Endothelial cell of umbilical vein (primary cell): ENCODE measurements around the gene GNB1L. TPM values are rescaled to one million over a fixed set of nuclear protein-coding genes. Genes with fewer than 3 reads are reported as not detected.

Experiments used
- BruUV-seq: library from RNA; stranded (reverse); fragments of 400-500 nt; replicated peaks from 2 replicates; lab custom pipeline; 2021; lab: Mats Ljungman, UMichigan
- CTCF ChIA-PET: fragments of 300-600, 350-600 bp; sonication (Branson Sonifier 250); formaldehyde crosslinking; loops from one replicate; lab custom pipeline; 2021; ENCODE audit warnings: antibody characterized with exemption, inconsistent platforms; lab: Charles Lee
- POLR2A ChIA-PET: fragments of 300-600, 350-600 bp; sonication (Branson Sonifier 250); formaldehyde crosslinking; loops from one replicate; lab custom pipeline; 2021; ENCODE audit warnings: antibody characterized with exemption, inconsistent platforms; lab: Charles Lee
- DNase-seq: peaks from one replicate; pipeline ENCODE4 v3.0.0-alpha.2; 2011; ENCODE audit warnings: low read depth, low spot score
- FAIRE-seq: peaks from 2 replicates; lab custom pipeline; 2011; peaks lifted over from hg19 to GRCh38; lab: Jason Lieb, UNC
- H2AFZ ChIP-seq: 2 replicates; pipeline ENCODE4 v1.6.0; 2012; ENCODE audit warnings: low read depth, low read length, control low read depth, inconsistent platforms
- H3K27ac ChIP-seq: 2 replicates; pipeline ENCODE4 v1.5.1; 2011; ENCODE audit warnings: low read depth, mild to moderate bottlenecking, control low read depth, low read length, moderate library complexity; ENCODE audit not compliant: insufficient read depth
- H3K27me3 ChIP-seq, 2 experiments: 2 replicates each; pipeline versions ENCODE4 v1.6.0 to v1.6.1; 2011; ENCODE audit warnings: low read length in 2 of 2, mixed read lengths in 1 of 2; ENCODE audit not compliant: control insufficient read depth in 2 of 2, insufficient read depth in 2 of 2
- H3K36me3 ChIP-seq, 2 experiments: 2 replicates in 1 of 2; 3 replicates in 1 of 2; pipeline ENCODE4 v1.5.1; 2011; ENCODE audit warnings: low read length in 2 of 2, mild to moderate bottlenecking in 1 of 2, moderate library complexity in 1 of 2; ENCODE audit not compliant: control insufficient read depth in 2 of 2, insufficient read depth in 2 of 2; ENCODE audit errors: extremely low read depth in 1 of 2
- H3K4me1 ChIP-seq: 3 replicates; pipeline ENCODE4 v1.5.1; 2011; ENCODE audit warnings: mild to moderate bottlenecking, low read length; ENCODE audit not compliant: control insufficient read depth, insufficient read depth; ENCODE audit errors: extremely low read depth
- H3K4me2 ChIP-seq: 2 replicates; pipeline ENCODE4 v1.6.1; 2011; ENCODE audit warnings: low read length, control low read depth, mixed read lengths; ENCODE audit not compliant: insufficient read depth
- H3K4me3 ChIP-seq, 3 experiments: fragments of 200-600 bp in 1 of 3; sonication (generic), shearing (Covaris generic) in 1 of 3; replicated peaks in 1 of 3; 2 replicates each; pipeline ENCODE4 v1.5.1; 2011 to 2016; ENCODE audit warnings: control low read depth in 3 of 3, low read length in 3 of 3, mild to moderate bottlenecking in 2 of 3, inconsistent platforms in 1 of 3, low read depth in 1 of 3, moderate library complexity in 1 of 3; ENCODE audit not compliant: insufficient read depth in 1 of 3
- H3K79me2 ChIP-seq: 2 replicates; pipeline ENCODE4 v1.6.0; 2012; ENCODE audit warnings: low read length, inconsistent platforms; ENCODE audit not compliant: control insufficient read depth, insufficient read depth
- H3K9ac ChIP-seq: replicated peaks from 2 replicates; pipeline ENCODE3; 2011; ENCODE audit warnings: low read length, control low read depth; ENCODE audit not compliant: insufficient read depth; ENCODE audit errors: extremely low read depth
- H3K9me1 ChIP-seq: replicated peaks from 3 replicates; pipeline ENCODE4 v1.6.0; 2011; ENCODE audit warnings: mild to moderate bottlenecking, low read length; ENCODE audit not compliant: control insufficient read depth, insufficient read depth; ENCODE audit errors: extremely low read depth
- H3K9me3 ChIP-seq: replicated peaks from 2 replicates; pipeline ENCODE4 v1.5.1; 2012; ENCODE audit warnings: low read length, inconsistent platforms; ENCODE audit not compliant: control insufficient read depth, insufficient read depth
- H4K20me1 ChIP-seq: replicated peaks from 2 replicates; pipeline ENCODE3; 2011; ENCODE audit warnings: mild to moderate bottlenecking, low read length; ENCODE audit not compliant: control insufficient read depth, insufficient read depth; ENCODE audit errors: extremely low read depth
- EZH2 ChIP-seq: IDR thresholded peaks from 2 replicates; pipeline ENCODE4 v1.6.1; 2012; ENCODE audit warnings: borderline replicate concordance, low read depth, mild to moderate bottlenecking, moderate library complexity, low read length, inconsistent platforms; ENCODE audit not compliant: severe bottlenecking
- FOS ChIP-seq: IDR thresholded peaks from 2 replicates; pipeline ENCODE4 v1.6.1; 2011; ENCODE audit warnings: mild to moderate bottlenecking, low read length, moderate library complexity, borderline replicate concordance; ENCODE audit not compliant: insufficient read depth
- GATA2 ChIP-seq: IDR thresholded peaks from 2 replicates; pipeline ENCODE4 v1.7.0; 2011; ENCODE audit warnings: low read depth, mild to moderate bottlenecking, moderate library complexity, mixed read lengths, low read length; ENCODE audit not compliant: insufficient read length, insufficient read depth
- JUN ChIP-seq: IDR thresholded peaks from 2 replicates; pipeline ENCODE4 v1.6.1; 2011; ENCODE audit warnings: borderline replicate concordance, low read depth; ENCODE audit not compliant: insufficient read length, insufficient read depth
- MYC ChIP-seq: IDR thresholded peaks from one replicate; pipeline ENCODE4 v1.6.1; 2011; ENCODE audit warnings: mild to moderate bottlenecking, low read depth, low read length
- POLR2A ChIP-seq: IDR thresholded peaks from 2 replicates; pipeline ENCODE4 v1.6.1; 2012; ENCODE audit warnings: low read depth, mild to moderate bottlenecking, control low read depth, low read length
- POLR2AphosphoS5 ChIP-seq: IDR thresholded peaks from 2 replicates; pipeline ENCODE4 v1.6.1; 2012; ENCODE audit warnings: low read depth, mild to moderate bottlenecking, control low read depth, low read length, moderate library complexity; ENCODE audit not compliant: insufficient read depth
- dilution Hi-C: fragments of 300-500 bp; cut with MboI; formaldehyde crosslinking; loops from one replicate; pipeline ENCODE4 v1.15.0; 2019; ENCODE audit warnings: low sequenced_read_pairs; ENCODE audit not compliant: extremely low pct_ligation_motif_present
- intact Hi-C: fragments of 100-400 bp; cut with micrococcal nuclease; formaldehyde crosslinking; loops from one replicate; pipeline ENCODE4 v1.10.0; 2022
- polyA plus RNA-seq, 4 experiments: library from polyadenylated mRNA; depleted of rRNA in 3 of 4; stranded (reverse) in 3 of 4; unstranded in 1 of 4; fragments of >200 nt; gene quantifications; 2 replicates each; pipeline versions ENCODE4 v1.2.1 to v1.2.3, GENCODE V29; 2011 to 2012; ENCODE audit warnings: missing spikeins in 1 of 4
- total RNA-seq: library from RNA; stranded (reverse); gene quantifications from 2 replicates; pipeline ENCODE4 v1.2.3, GENCODE V29; 2021
- TF ChIP-seq, protein P1 (sequence below): IDR thresholded peaks from 2 replicates; pipeline ENCODE4 v1.6.1; 2011; ENCODE audit not compliant: insufficient read depth, insufficient read length
- TF ChIP-seq, protein P2 (sequence below), 2 donors: IDR thresholded peaks; 1 replicate in 1 of 2; 2 replicates in 1 of 2; pipeline ENCODE4 v1.5.1; 2011; ENCODE audit warnings: low read length in 2 of 2, mild to moderate bottlenecking in 2 of 2, moderate library complexity in 2 of 2, control low read depth in 1 of 2, inconsistent platforms in 1 of 2, low read depth in 1 of 2; ENCODE audit not compliant: insufficient read depth in 1 of 2; ENCODE audit errors: extremely low read depth in 1 of 2

GNB1L gene
- total and polyA plus RNA-seq, 2 donors (not counting 3 experiments of a cell fraction or from before 2014, with no cell fraction given): 5.4 to 5.9 TPM

DNA sequence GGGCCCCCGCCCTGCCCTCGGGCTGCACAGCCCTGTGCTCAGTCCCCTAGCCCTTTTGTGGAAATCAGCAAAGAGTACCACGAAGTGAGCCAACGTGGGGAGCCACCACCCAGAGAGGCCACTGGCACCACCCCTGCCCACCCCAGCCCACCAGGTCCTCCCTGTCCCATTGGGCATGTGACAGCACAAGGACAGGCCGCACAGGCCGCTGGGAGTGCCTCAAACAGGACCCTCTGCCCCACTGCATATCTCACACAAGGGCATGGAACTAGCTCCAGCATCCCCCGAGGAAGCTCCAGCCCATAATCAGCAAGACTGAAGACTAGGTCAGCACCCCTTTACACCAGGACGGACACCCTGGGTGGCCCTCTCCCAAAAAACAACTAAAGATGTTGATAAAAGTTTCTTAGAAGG lies 29.7 kb downstream of the GNB1L start:
- no peak overlapping the region for H3K9ac ChIP-seq
- TF ChIP-seq POLR2A: no peak
- TF ChIP-seq MYC: no peak
- TF ChIP-seq FOS: no peak
- no peak for TF ChIP-seq JUN
- no peak for TF ChIP-seq EZH2
- TF ChIP-seq POLR2AphosphoS5: no peak
- no peak for TF ChIP-seq GATA2
- TF ChIP-seq, protein P1, sequence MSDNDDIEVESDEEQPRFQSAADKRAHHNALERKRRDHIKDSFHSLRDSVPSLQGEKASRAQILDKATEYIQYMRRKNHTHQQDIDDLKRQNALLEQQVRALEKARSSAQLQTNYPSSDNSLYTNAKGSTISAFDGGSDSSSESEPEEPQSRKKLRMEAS: no peak
- TF ChIP-seq, protein P2, sequence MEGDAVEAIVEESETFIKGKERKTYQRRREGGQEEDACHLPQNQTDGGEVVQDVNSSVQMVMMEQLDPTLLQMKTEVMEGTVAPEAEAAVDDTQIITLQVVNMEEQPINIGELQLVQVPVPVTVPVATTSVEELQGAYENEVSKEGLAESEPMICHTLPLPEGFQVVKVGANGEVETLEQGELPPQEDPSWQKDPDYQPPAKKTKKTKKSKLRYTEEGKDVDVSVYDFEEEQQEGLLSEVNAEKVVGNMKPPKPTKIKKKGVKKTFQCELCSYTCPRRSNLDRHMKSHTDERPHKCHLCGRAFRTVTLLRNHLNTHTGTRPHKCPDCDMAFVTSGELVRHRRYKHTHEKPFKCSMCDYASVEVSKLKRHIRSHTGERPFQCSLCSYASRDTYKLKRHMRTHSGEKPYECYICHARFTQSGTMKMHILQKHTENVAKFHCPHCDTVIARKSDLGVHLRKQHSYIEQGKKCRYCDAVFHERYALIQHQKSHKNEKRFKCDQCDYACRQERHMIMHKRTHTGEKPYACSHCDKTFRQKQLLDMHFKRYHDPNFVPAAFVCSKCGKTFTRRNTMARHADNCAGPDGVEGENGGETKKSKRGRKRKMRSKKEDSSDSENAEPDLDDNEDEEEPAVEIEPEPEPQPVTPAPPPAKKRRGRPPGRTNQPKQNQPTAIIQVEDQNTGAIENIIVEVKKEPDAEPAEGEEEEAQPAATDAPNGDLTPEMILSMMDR (IDR thresholded peaks at IDR 0.05; ENCODE audit: extremely low read depth in 1 of 2, insufficient read depth in 1 of 2, low read depth in 1 of 2, low read length in 2 of 2): no peak
- H3K4me3 ChIP-seq: no peak overlapping the region
- H3K4me2 ChIP-seq: no peak overlapping the region
- H3K4me1 ChIP-seq: no peaks in the 10 kb centered on the region
- no peaks in the 10 kb centered on the region for H3K27me3 ChIP-seq
- no peak for DNase-seq
- ChIA-PET POLR2A (no interaction called here), CTCF (no interaction called here)
- no peaks in the 10 kb centered on the region for H3K36me3 ChIP-seq
- H3K79me2 ChIP-seq: no peaks in the 10 kb centered on the region
- no peaks in the 10 kb centered on the region for H4K20me1 ChIP-seq
- H2AFZ ChIP-seq: no peak overlapping the region
- H3K27ac ChIP-seq: no peak overlapping the region
- H3K9me1 ChIP-seq: no peaks in the 10 kb centered on the region
- dilution Hi-C loops (no loop called here), intact Hi-C loops (no loop called here)
- no peaks in the 10 kb centered on the region for H3K9me3 ChIP-seq
- BruUV-seq: no TSS peak
- no peak for FAIRE-seq
